GM21576 (cell line): ENCODE data around the gene THOP1.
"Not testable (repeated sequence)": the region's sequence is repeated elsewhere in the genome, so short reads cannot be mapped to it uniquely, and the experiment has no call there.

ENCODE experiments used
- ATAC-seq: cut with Tn5 transposase; IDR thresholded peaks from one replicate; pipeline ENCODE4 v1.9.1; 2021; ENCODE audit warnings: mild to moderate bottlenecking, moderate library complexity; ENCODE audit not compliant: unreplicated experiment

THOP1 gene

DNA sequence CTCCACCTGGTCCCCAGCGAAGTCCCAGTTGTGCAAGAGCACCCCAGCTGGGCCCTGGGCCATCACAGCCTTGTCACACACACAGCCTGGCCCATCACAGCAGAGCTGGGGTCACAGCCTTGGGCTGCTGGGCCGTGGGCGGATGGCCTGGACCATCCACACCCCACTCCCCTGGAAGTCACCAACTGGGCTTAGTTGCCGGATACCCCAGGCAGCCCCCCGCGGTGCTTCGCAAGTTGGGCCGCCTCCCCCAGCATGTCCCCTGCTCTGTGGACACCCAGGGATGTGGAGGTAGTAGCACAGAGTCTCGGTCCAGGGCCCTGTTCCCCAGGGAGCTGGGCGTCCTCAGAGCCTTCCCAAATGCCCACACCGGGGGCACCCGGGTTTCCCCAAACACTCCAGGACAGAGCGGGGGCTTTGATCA is 29.9 kb downstream of the THOP1 start:
- no peak for ATAC-seq

- ATAC-seq, result no peak
Measured at GRCh38 chr19:2815923-2816322, 30.6 kb downstream of the THOP1 start.

- ATAC-seq, result no peak
Measured at GRCh38 chr19:2816641-2817040, 31.3 kb downstream of the THOP1 start.

DNA sequence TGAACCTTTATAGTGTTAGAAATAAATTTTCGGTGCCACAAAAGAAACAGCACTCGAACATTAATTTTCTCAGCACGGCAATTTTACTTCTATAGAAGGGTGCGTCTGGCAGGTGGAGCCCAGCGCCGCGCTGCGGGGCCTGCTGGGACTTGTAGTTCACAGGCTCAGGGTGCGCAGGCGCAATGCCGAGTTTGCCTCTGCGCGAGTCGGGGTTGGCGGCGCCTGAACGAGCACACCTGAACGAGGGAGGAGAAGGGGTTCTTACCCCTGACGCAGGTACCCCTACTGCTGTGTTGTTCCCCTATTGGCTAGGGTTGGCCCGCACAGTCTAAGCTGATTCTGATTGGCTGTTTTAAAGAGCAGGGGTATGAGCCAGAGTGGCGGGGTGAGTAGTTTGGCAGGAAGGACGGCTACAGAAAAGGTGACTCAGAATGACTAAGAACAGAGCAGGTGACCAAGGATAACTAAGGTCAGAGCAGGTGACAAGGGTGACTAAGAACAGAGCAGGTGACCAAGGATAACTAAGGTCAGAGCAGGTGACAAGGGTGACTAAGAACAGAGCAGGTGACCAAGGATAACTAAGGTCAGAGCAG is 32.0 kb downstream of the THOP1 start:
- ATAC-seq, result not testable (repeated sequence)

DNA sequence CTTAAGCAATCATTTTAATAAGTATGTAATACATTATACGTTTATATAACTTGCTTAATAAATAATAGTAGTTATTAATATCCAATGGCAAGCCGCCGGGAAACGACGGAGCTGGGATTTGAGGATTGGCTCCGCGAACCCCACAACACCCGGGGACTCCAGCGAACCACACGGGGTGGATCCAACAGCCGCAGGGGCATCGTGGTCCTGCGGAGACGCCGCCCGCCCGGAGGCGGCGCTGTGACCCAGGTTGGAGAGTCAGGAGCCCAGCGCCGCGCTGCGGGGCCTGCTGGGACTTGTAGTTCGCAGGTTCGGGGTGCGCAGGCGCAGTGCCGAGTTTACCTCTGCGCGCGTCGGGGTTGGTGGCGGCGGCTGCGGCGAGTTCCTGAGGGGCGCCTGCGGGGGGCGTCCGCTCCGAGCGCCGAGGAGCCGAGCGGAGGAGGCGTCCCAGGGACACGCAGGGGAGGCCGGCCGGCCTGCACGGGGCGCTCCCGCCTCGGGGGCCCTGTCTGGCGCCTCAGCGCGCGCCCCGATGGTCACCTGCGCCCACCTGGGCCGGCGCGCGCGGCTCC is 34.3 kb downstream of the THOP1 start, which contains the start of gene ZNF554:
ZNF554 (plus strand) TSS at position 329 of the 572 bp plus-strand sequence; CDS start at position 533, 204 bp downstream.
- peak; percentile 88 for ATAC-seq

- ATAC-seq, result peak; percentile 9
Measured at GRCh38 chr19:2820112-2820702, 34.9 kb downstream of the THOP1 start.

DNA sequence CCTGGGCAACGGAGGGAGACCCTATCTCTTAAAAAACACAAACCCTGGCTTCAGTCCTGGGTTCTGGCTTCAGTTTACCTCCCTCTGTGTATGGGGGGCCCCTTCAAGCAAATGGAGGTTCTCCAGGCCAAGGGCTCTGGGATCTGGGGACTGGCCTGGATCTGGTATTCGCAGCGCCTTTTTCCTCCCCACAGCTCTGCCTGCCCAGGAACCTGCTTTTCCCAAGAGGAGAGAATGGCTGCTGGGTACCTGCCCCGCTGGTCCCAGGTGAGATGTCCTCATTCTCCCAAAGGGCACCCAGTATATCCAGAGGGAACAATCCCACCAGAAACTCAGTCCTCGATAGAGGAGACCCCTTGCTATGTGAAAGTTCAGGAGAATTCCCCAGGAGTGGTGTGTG is 37.5 kb downstream of the THOP1 start:
- no peak for ATAC-seq

DNA sequence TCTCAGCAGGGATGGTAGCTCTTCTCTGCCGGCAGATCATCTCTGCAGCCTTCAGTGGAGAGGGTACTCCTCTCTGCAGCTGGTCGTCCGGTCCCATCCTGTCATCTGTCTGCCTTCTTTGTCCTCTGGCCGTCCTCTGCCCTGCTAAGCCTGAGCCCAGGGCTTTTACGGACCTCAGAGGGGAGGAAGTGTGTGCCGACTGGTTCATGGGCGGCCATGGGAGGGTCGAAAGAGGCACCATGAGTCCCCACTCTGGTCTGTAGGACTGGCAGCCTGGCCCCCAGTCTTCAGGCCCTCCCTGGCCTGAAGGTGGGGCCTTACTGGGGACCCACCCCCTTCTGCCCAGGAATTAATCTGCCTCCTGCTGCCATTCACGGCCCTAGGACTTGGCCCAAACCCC is 38.3 kb downstream of the THOP1 start:
- no peak for ATAC-seq

- ATAC-seq, result no peak
Measured at GRCh38 chr19:2824129-2824528, 38.8 kb downstream of the THOP1 start.

- no peak for ATAC-seq
Measured at GRCh38 chr19:2827022-2827421, 41.7 kb downstream of the THOP1 start.

DNA sequence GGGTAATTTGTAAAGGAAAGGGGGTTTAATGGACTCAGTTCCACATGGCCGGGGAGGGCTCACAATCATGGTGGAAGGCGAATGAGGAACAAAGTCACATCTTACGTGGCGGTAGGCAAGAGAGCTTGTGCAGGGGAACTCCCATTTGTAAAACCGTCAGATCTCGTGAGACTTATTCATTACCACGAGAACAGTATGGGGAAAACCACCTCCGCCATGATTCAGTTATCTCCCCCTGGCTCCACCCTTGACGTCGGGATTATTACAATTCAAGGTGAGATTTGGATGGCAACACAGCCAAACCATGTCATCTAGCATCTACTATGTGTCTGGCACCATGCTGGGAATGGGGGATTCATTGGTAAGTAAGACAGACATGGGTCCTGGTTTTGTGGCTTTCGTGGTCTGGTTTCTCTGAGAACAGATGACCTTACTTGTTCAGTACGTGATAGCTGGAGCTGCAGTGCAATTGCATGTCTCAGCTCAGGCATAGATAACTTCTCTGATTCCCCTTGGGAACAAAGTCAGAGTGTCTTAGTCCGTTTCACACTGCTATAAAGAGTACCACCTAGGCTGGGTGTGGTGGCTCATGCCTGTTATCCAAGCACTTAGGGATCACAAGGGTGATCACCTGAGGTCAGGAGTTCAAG is 42.7 kb downstream of the THOP1 start:
- ATAC-seq, result no peak

GRCh38 chr19:2834294-2834871 is 49.1 kb downstream of the THOP1 start:
- ATAC-seq, result no peak

GRCh38 chr19:2837430-2837829 is 52.1 kb downstream of the THOP1 start:
- no peak for ATAC-seq

- ATAC-seq, result peak; percentile 90
Measured at GRCh38 chr19:2840794-2841791, 55.8 kb downstream of the THOP1 start, which contains the start of gene ZNF555. TSS of gene ZNF555 (plus strand) at chr19:2841475. CDS start at chr19:2841573, 98 bp downstream.

- no peak for ATAC-seq
Measured at GRCh38 chr19:2841855-2842574, 56.7 kb downstream of the THOP1 start.

GRCh38 chr19:2845107-2845506 is 59.8 kb downstream of the THOP1 start:
- no peak for ATAC-seq

- ATAC-seq, result no peak
Measured at GRCh38 chr19:2846180-2846894, 61.0 kb downstream of the THOP1 start.

GRCh38 chr19:2847507-2847906 is 62.2 kb downstream of the THOP1 start:
- ATAC-seq, result no peak

DNA sequence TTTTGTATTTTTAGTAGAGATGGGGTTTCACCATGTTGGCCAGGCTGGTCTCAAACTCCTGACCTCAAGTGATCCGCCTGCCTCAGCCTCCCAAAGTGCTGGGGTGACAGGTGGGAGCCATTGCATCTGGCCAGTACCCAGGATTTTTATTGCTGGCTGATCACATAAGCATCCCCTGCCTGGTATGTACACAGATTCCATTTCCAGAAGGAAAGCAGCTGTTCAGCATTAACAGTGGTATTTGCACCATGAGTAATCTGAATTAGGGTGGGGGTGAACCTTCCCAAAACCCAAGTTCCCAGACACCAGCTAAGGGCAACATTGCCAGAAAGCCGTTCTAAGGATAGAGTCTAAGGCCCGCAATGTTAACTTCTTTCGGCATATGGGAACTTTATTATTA is 63.3 kb downstream of the THOP1 start:
- ATAC-seq, result no peak
